Measurements from ENCODE around the gene IZUMO2.
"Not testable (repeated sequence)": the region's sequence is repeated elsewhere in the genome, so short reads cannot be mapped to it uniquely, and the experiment has no call there.

IZUMO2 gene

GRCh38 chr19:50187937-50188336 is 24.9 kb upstream of the IZUMO2 start:
- DNase-seq = no peak

- DNase-seq = no peak
Measured at GRCh38 chr19:50184196-50184595, 21.1 kb upstream of the IZUMO2 start.

DNA sequence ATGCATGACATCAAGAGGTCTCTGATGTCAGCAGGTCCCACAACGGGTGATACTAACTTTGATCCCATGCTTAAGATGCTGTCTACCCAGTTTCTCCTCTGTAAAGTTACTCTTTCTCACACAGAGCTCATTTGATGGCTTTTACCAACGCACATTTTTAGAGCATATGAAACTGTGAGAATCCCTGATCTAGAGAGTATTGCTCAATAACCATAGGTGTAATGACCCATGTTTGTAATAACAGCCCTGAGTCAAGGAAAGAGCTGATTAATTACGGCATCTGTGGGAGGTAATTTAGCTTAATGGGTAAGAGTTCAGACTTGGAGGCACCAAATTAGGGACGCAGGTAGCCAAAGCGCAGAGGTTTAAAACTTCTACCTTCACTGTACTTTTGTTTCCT is 18.0 kb upstream of the IZUMO2 start:
- no peak for DNase-seq

DNA sequence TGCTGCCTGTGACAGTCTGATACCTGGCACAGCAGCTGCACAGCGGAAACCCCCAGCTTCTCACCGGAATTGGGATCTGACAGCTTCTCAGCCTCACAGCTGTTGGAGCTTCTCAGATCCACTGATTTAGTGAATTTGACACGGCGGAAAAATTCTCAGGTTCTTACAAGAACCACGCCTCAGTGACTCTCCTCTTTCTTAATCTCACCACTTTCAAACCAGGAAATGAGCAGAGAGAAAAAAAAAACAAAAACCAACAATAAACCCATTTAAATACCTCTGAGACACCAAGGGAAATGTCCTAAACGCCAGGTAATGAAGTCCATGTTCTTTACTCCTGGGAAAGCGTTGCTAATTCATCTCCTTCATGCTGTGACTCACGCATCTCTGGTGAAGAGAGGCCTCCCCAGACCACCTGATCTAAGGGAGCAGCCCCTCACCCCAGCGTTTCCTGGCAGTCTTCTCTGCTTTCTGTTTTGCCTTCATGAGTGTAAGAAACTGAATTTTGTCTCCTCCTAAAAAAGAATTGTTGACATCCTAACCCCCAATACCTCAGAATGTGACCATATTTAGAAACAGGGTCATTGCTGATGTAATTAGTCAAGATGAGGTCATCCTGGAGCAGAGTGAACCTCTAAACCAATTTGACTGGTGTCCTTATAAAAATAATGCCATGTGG is 15.9 kb upstream of the IZUMO2 start:
- no peak for DNase-seq

GRCh38 chr19:50178320-50178719 is 15.2 kb upstream of the IZUMO2 start:
- DNase-seq = no peak

GRCh38 chr19:50176775-50177174 is 13.7 kb upstream of the IZUMO2 start:
- no peak for DNase-seq

- DNase-seq = no peak
Measured at GRCh38 chr19:50175924-50176323, 12.8 kb upstream of the IZUMO2 start.

DNA sequence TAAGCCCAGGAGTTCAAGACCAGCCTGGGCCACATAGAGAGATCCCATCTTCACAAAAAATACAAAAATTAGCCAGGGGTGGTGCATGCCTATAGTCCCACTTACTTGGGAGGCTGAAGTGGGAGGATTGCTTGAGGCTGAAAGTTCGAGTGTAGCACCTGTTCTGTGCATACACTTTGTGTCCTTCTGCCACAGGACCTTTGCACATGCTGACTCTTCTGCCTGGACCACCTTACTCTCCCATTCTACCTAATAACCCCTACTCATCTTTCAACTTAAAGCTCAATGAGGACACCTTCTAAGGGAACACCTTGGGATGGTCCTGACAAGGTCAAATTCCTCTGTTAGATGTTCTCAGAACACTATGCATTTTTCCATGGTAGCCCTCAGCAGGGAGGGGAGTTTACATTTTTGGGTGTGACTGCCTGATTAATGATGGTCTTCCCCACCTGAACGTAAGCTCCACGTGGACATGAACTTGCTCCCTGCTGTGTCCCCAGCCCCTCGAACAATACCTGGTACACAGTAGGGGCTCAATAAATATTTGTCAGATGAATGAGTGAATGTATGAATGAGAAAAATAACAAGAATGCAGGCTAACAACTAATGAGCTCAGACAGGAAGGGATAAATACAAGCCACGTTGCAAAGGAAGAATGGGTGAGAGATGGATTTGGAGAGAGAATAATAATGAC is 11.2 kb upstream of the IZUMO2 start:
- DNase-seq = no peak

GRCh38 chr19:50173127-50173526 is 10.0 kb upstream of the IZUMO2 start:
- DNase-seq = no peak

- no peak for DNase-seq
Measured at GRCh38 chr19:50172726-50173125, 9.6 kb upstream of the IZUMO2 start.

- DNase-seq = no peak
Measured at GRCh38 chr19:50171752-50172151, 8.7 kb upstream of the IZUMO2 start.

- DNase-seq = no peak
Measured at GRCh38 chr19:50167314-50167721, 4.2 kb upstream of the IZUMO2 start.

GRCh38 chr19:50159078-50159477 is 4.0 kb downstream of the IZUMO2 start:
- DNase-seq = no peak

DNA sequence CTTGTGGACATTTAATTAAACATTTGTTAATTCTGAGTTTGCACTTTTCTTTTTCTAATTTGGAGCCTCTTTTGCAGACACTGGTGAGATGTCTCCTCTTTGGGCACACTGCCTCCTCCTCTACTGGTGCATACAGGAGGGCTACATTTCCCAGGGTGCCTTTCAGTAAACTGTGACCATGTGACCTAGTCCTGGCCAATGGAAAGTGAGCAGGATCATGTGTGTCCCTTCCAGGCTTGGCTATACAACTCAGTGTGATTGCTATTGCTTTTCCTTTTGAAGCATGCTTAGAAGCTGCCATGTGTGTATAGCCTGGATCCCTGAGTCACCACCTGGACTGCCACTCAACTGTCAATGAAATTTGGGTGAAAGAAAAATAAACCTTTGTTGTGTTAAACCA is 4.5 kb downstream of the IZUMO2 start:
- no peak for DNase-seq

- no peak for DNase-seq
Measured at GRCh38 chr19:50155520-50156109, 7.5 kb downstream of the IZUMO2 start.

DNA sequence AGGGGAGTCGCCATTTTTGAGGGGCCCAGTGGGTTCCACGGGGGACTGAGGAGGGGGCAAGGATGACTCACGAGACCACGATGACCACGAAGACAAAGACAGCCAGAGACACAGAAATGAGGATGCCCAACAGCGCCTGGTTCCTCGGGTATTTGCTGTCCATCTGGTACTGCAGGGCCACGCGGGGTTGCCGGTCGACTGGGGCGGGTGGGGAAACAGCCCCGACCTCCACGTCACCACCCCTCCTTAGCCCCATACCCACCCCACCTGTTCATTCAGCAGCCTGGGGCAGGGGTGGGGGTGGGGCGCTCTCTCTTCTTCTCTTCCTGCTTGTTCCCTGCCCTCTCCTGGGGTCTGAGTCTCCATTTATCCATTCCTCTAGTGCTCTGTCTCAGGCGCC is 8.6 kb downstream of the IZUMO2 start:
- no peak for DNase-seq

GRCh38 chr19:50152578-50152977 is 10.5 kb downstream of the IZUMO2 start:
- peak in 2 of 56 donors; percentile 2 to 3 for DNase-seq

DNA sequence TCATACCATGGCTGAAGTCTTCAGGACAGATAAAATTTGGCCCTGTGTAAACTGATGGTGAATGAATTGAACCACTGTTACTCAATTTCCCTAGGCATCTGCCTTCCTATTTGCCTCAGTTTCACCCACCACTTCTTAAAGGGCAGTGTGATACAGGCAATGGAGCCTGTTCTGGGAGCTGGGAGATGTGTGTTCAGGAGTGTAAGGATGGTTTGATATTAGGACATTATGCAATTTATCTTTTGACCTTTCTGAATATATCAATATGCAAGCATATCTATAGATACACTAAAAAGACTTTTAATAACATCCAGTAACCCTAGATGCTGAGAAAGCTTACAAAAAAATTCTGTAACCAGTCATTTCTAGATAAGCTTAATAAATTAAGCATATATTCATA is 14.6 kb downstream of the IZUMO2 start:
- DNase-seq = no peak

DNA sequence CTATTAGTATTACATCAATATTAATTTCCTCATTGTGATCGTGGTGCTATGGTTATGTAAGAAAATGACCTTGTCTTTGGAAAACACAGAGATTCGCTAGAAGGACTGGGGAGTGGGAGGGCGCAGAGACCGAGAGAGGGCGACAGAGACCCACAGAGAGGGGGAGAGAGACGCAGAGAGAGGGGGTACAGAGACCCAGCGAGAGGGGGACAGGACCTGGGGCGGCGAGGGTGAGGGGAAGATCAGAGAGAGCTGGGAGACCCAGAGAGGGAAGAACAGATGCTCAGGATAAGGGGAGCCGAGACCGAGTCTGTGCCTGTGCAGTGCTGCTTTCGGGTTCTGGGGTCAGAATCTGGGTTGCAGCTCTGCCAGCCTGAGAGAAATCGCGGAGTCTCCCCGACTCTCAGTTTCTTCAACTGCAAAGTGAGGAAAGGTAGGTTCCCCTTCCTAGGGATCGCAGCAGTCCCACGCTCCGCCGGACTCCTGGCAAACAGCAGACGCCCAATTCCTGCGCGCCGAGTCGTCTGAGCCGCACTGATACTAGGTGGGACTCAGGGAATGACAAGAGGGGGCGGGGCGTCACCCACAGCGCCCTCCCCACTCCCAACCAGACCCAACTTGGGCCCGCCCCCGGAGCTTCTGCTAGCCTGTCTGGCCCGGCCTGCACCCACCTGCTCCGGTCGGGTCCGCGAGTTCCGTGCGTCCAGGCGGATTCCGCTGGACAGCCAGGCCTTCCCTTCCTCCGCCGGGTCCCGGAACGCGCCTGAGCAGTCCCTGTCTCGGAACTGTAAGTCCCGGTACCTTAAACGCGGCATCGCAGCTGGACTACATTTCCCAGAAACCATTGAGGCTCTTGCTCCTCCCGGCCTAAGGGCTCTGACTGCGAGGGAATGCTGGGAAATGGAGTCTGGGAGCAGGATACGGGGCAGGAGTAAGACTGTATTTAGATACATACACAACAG is 15.3 kb downstream of the IZUMO2 start:
- DNase-seq = peak; percentile 61 to 96 (median 90)

DNA sequence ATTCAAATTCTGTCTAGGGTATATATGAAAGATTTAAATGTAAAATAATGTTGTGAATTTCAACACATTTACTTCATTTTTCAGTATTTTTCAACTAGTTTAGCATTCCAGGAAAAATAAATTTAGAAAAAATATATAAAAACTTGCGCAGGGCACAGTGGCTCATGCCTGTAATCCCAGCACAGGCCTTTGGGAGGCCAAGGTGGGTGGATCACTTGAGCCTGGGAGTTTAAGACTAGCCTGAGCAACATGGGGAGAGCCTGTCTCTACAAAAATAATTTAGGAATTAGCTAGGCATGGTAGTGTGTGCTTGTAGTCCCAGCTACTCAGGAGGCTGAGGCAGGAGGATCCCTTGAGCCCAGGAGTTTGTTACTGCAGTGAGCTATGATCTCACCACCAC is 21.2 kb downstream of the IZUMO2 start:
- not testable (repeated sequence) for DNase-seq

DNA sequence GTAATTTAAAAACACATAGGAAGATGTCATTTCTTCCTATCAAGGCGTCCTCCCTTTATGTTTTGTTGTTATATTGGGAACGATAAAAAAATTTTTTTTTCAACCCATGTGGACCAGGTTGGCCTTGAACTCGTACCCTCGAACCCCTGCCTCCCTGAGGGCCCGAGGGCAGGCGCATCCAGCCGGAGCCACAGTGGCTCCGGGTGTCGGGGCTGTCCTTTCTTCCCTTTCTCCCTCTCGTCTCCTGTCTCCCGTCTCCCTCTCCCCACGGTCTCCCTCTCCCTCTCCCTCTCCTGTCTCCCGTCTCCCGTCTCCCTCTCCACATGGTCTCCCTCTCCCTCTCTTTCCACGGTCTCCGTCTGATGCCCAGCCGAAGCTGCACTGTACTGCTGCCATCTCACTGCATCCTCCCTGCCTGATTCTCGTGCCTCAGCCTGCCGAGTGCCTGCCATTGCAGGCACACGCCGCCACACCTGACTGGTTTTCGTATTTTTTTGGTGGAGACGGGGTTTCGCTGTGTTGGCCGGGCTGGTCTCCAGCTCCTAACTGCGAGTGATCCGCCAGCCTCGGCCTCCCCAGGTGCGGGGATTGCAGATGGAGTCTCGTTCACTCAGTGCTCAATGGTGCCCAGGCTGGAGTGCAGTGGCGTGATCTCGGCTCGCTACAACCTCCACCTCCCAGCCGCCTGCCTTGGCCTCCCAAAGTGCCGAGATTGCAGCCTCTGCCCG is 22.8 kb downstream of the IZUMO2 start:
- DNase-seq = not testable (repeated sequence)

Measured in nucleus accumbens (tissue), 56 donors.